HepG2 (cell line): ENCODE data around the gene MICOS13. TPM values are rescaled to one million over a fixed set of nuclear protein-coding genes. Genes with fewer than 3 reads are reported as not detected.

Experiments
- ARHGAP35 ChIP-seq: sonication (generic); formaldehyde crosslinking; IDR thresholded peaks from 2 replicates; pipeline ENCODE4 v1.9.0; 2022; ENCODE audit warnings: mild to moderate bottlenecking, inconsistent platforms, moderate library complexity, missing genetic modification reagents, borderline replicate concordance
- CBFB ChIP-seq: sonication (generic); formaldehyde crosslinking; IDR thresholded peaks from 2 replicates; pipeline ENCODE4 v1.4.0; 2020; ENCODE audit warnings: missing genetic modification reagents
- EEA1 ChIP-seq: sonication (generic); formaldehyde crosslinking; IDR thresholded peaks from 2 replicates; pipeline ENCODE4 v1.5.1; 2020; ENCODE audit warnings: mild to moderate bottlenecking, missing genetic modification reagents, borderline replicate concordance
- HHEX ChIP-seq: IDR thresholded peaks from 2 replicates; pipeline ENCODE4 v1.6.1; 2016; ENCODE audit warnings: control low read depth
- KDM5B ChIP-seq: sonication (generic); formaldehyde crosslinking; IDR thresholded peaks from 2 replicates; pipeline ENCODE4 v1.4.0; 2020; ENCODE audit warnings: missing genetic modification reagents, mild to moderate bottlenecking, borderline replicate concordance
- NFAT5 ChIP-seq: sonication (generic); formaldehyde crosslinking; IDR thresholded peaks from 2 replicates; pipeline ENCODE4 v1.4.0; 2020; ENCODE audit warnings: missing genetic modification reagents
- NFE2L1 ChIP-seq: sonication (generic); formaldehyde crosslinking; IDR thresholded peaks from 2 replicates; pipeline ENCODE4 v1.4.0; 2020; ENCODE audit warnings: missing genetic modification reagents, mild to moderate bottlenecking, borderline replicate concordance
- PRPF4 ChIP-seq: fragments of 200-400 bp; formaldehyde crosslinking; IDR thresholded peaks from 2 replicates; pipeline ENCODE4 v1.6.1; 2016; ENCODE audit warnings: low read length, low read depth; ENCODE audit not compliant: poor library complexity, severe bottlenecking
- SIN3B ChIP-seq: fragments of 150-350 bp; IDR thresholded peaks from 2 replicates; pipeline ENCODE4 v1.6.1; 2014; ENCODE audit warnings: low read length
- SNRNP70 ChIP-seq: fragments of 200-400 bp; formaldehyde crosslinking; IDR thresholded peaks from 2 replicates; pipeline ENCODE4 v1.6.1; 2017; ENCODE audit warnings: mild to moderate bottlenecking, low read depth, low read length, moderate library complexity
- TMF1 ChIP-seq: sonication (generic); formaldehyde crosslinking; IDR thresholded peaks from 2 replicates; pipeline ENCODE4 v1.8.1; 2022; ENCODE audit warnings: low read depth, missing genetic modification reagents
- ZKSCAN5 ChIP-seq: sonication (generic); formaldehyde crosslinking; IDR thresholded peaks from 2 replicates; pipeline ENCODE4 v1.5.1; 2020; ENCODE audit warnings: mild to moderate bottlenecking, missing genetic modification reagents
- ZNF207 ChIP-seq: fragments of 450-650 bp; IDR thresholded peaks from 2 replicates; pipeline ENCODE4 v1.6.1; 2016; ENCODE audit warnings: antibody characterized with exemption, borderline replicate concordance
- ZNF619 ChIP-seq: sonication (generic); formaldehyde crosslinking; IDR thresholded peaks from 2 replicates; pipeline ENCODE4 v1.4.0; 2020; ENCODE audit warnings: mild to moderate bottlenecking, missing genetic modification reagents
- ZNF776 ChIP-seq: sonication (generic); formaldehyde crosslinking; IDR thresholded peaks from 2 replicates; pipeline ENCODE4 v1.4.0; 2020; ENCODE audit warnings: mild to moderate bottlenecking, missing genetic modification reagents
- polyA plus RNA-seq, 8 experiments: library from polyadenylated mRNA; depleted of rRNA in 3 of 8; stranded (reverse) in 7 of 8; unstranded in 1 of 8; fragments of >200 nt; fragmentation: Illumina TruSeq in 4 of 8; extraction: Trizol in 4 of 8; gene quantifications; 2 replicates each; pipeline versions ENCODE4 v1.2.1 to v1.2.3, GENCODE V29; 2011 to 2016; ENCODE audit warnings: low read depth in 4 of 8, missing spikeins in 1 of 8, mixed read lengths in 1 of 8; ENCODE audit not compliant: insufficient read depth in 1 of 8
- total RNA-seq, 5 experiments: library from RNA; depleted of rRNA; stranded (reverse); fragments of >200 nt; fragmentation: Illumina TruSeq; extraction: Trizol; gene quantifications; 2 replicates each; pipeline ENCODE4 v1.2.3, GENCODE V29; 2016; ENCODE audit warnings: low read depth in 1 of 5
- TF ChIP-seq, protein P1 (sequence below): sonication (generic); formaldehyde crosslinking; IDR thresholded peaks from 2 replicates; pipeline ENCODE4 v1.4.0; 2020; ENCODE audit warnings: mild to moderate bottlenecking, missing genetic modification reagents
- TF ChIP-seq, protein P2 (sequence below): sonication (generic); formaldehyde crosslinking; IDR thresholded peaks from 2 replicates; pipeline ENCODE4 v1.5.0; 2020; ENCODE audit warnings: missing genetic modification reagents
- TF ChIP-seq, protein P3 (sequence below): sonication (generic); formaldehyde crosslinking; IDR thresholded peaks from 2 replicates; pipeline ENCODE4 v1.5.1; 2020; ENCODE audit warnings: mild to moderate bottlenecking, missing genetic modification reagents

The MICOS13 gene
- total and polyA plus RNA-seq, 2 of the 13 experiments (the other 11 are each of a cell fraction or from before 2014, with no cell fraction given), result 28.8 to 35.4 TPM

DNA sequence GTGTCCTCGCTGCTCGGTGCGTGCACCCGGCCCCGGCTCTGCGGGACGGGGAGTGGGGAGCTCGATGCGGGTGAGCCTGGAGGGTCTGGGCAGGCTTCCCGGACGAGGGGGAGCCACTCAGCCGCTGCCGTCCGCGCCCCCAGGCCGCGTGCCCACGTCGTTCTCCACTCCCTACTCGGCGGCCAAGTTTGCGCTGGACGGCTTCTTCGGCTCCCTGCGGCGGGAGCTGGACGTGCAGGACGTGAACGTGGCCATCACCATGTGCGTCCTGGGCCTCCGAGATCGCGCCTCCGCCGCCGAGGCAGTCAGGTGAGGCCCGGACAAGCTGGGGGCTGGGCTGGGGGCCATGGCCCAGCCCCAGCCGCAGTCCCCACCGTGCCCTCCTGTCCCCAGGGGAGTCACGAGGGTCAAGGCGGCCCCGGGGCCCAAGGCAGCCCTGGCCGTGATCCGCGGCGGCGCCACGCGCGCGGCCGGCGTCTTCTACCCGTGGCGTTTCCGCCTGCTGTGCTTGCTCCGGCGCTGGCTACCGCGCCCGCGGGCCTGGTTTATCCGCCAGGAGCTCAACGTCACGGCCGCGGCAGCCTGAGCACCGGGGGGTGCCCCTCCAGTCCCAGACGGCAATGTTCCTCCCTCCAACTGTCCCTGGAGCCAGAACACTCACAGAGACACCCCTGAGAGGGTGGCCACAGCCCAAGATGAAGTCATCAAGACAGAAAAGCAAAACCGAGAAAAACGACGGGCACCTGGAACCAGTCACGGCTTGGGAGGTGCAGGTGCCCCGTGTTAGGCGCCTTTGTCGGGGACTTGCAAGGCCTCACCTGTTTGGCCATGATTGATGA lies 7.3 kb upstream of the MICOS13 start (continued):
- TF ChIP-seq KDM5B (CRISPR knock-in tag) (no peak), NFE2L1 (no peak), HHEX (CRISPR knock-in tag) (no peak), PRPF4 (no peak), CBFB (CRISPR knock-in tag) (no peak), NFAT5 (CRISPR knock-in tag) (no peak), ZNF207 (no peak), EEA1 (CRISPR knock-in tag) (no peak), SIN3B (no peak), TMF1 (CRISPR knock-in tag) (no peak), ZNF776 (CRISPR knock-in tag) (0 out of 2 replicates have a peak, but pooled peaks have one; percentile 5), ZNF619 (CRISPR knock-in tag) (peak; percentile 46; the same call in 1 of the 2 replicates), ZKSCAN5 (CRISPR knock-in tag) (no peak), SNRNP70 (no peak), ARHGAP35 (CRISPR knock-in tag) (no peak)
- TF ChIP-seq, protein P1, sequence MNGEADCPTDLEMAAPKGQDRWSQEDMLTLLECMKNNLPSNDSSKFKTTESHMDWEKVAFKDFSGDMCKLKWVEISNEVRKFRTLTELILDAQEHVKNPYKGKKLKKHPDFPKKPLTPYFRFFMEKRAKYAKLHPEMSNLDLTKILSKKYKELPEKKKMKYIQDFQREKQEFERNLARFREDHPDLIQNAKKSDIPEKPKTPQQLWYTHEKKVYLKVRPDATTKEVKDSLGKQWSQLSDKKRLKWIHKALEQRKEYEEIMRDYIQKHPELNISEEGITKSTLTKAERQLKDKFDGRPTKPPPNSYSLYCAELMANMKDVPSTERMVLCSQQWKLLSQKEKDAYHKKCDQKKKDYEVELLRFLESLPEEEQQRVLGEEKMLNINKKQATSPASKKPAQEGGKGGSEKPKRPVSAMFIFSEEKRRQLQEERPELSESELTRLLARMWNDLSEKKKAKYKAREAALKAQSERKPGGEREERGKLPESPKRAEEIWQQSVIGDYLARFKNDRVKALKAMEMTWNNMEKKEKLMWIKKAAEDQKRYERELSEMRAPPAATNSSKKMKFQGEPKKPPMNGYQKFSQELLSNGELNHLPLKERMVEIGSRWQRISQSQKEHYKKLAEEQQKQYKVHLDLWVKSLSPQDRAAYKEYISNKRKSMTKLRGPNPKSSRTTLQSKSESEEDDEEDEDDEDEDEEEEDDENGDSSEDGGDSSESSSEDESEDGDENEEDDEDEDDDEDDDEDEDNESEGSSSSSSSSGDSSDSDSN, result no peak
- TF ChIP-seq, protein P2, sequence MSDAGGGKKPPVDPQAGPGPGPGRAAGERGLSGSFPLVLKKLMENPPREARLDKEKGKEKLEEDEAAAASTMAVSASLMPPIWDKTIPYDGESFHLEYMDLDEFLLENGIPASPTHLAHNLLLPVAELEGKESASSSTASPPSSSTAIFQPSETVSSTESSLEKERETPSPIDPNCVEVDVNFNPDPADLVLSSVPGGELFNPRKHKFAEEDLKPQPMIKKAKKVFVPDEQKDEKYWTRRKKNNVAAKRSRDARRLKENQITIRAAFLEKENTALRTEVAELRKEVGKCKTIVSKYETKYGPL (CRISPR knock-in tag), result no peak
- TF ChIP-seq, protein P3, sequence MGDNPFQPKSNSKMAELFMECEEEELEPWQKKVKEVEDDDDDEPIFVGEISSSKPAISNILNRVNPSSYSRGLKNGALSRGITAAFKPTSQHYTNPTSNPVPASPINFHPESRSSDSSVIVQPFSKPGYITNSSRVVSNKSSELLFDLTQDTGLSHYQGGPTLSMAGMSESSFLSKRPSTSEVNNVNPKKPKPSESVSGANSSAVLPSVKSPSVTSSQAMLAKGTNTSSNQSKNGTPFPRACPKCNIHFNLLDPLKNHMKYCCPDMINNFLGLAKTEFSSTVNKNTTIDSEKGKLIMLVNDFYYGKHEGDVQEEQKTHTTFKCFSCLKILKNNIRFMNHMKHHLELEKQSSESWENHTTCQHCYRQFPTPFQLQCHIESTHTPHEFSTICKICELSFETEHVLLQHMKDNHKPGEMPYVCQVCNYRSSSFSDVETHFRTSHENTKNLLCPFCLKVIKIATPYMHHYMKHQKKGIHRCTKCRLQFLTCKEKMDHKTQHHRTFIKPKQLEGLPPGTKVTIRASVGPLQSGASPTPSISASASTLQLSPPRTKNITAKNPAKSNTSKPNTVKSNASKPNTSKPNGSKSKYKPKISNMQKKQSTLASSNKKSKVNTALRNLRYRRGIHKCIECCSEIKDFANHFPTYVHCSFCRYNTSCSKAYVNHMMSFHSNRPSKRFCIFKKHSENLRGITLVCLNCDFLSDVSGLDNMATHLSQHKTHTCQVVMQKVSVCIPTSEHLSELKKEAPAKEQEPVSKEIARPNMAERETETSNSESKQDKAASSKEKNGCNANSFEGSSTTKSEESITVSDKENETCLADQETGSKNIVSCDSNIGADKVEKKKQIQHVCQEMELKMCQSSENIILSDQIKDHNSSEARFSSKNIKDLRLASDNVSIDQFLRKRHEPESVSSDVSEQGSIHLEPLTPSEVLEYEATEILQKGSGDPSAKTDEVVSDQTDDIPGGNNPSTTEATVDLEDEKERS (CRISPR knock-in tag), result 0 out of 2 replicates have a peak, but pooled peaks have one; percentile 20
